Measurements from ENCODE around the gene SLC35D3. TPM values are rescaled to one million over a fixed set of nuclear protein-coding genes. Genes with fewer than 3 reads are reported as not detected.
"Not testable (repeated sequence)": the region's sequence is repeated elsewhere in the genome, so short reads cannot be mapped to it uniquely, and the experiment has no call there.

The SLC35D3 gene
- not detected for total RNA-seq

GRCh38 chr6:136921936-136922684 lies at the start of gene SLC35D3:
TSS of gene SLC35D3 (plus strand) at chr6:136922301. CDS start at chr6:136922429, 128 bp downstream.
- Histone ChIP-seq H3K27me3 (peaks cover 5% of the 10 kb centered on the region), H3K9me3 (no peaks in the 10 kb centered on the region), H3K27ac (no peak within 1 kb of the TSS), H3K36me3 (no peaks in the 10 kb centered on the region), H3K4me1 (peaks cover 11 to 30% of the 10 kb centered on the region in 2 donors), H3K4me3 (peak within 1 kb of the TSS; percentile 70 to 73)
- intact Hi-C loops (cut with DNase I), result no loop called here
- TF ChIP-seq CTCF (IDR thresholded peaks at IDR 0.05), result no peak
- no peak for DNase-seq (ENCODE audit: low spot score in 2 of 2)

DNA sequence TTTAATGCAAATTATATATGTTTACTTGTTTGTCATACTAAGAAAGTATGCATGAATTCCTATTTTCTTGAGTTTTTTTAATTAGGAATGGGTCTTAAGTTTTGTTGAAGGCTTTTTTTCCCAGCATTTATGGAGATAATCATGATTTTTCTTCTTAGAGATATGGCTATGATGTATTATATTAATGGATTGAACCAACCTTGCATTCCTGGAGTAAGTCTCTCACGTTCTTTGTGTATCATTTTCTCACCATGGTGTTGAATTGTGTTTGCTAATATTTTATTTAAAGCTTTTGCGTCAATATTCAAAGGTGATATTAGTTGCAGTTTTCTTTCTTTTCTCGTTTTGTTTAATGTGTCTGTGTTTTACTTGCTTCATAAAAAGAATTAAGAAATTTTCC lies 48.4 kb upstream of the SLC35D3 start:
- no peak for TF ChIP-seq CTCF (IDR thresholded peaks at IDR 0.05)
- intact Hi-C loops (cut with DNase I), result no loop called here
- H3K27me3 ChIP-seq, result no peaks in the 10 kb centered on the region
- H3K4me3 ChIP-seq, result no peak overlapping the region
- H3K4me1 ChIP-seq, result no peaks in the 10 kb centered on the region
- H3K27ac ChIP-seq, result no peak overlapping the region
- H3K9me3 ChIP-seq, result peaks cover 10 to 27% of the 10 kb centered on the region in 2 donors
- peaks cover 4 to 24% of the 10 kb centered on the region in 2 donors for H3K36me3 ChIP-seq
- DNase-seq (ENCODE audit: low spot score in 2 of 2), result no peak

DNA sequence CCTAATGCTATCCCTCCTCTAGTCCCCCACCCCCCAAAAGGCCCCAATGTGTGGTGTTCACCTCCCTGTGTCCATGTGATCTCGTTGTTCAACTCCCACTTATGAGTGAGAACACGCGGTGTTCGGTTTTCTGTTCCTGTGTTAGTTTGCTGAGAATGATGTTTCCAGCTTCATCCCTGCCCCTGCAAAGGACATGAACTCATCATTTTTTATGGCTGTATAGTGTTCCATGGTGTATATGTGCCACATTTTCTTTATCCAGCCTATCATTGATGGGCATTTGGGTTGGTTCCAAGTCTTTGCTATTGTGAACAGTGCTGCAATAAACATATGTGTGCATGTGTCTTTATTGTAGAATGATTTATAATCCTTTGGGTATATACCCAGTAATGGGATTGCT lies 45.6 kb upstream of the SLC35D3 start:
- Histone ChIP-seq H3K9me3 (peaks cover 10 to 27% of the 10 kb centered on the region in 2 donors), H3K36me3 (peaks cover 0 to 22% of the 10 kb centered on the region in 2 donors)
- H3K4me1 ChIP-seq; DNase-seq (ENCODE audit: low spot score in 2 of 2); H3K27ac ChIP-seq; H3K4me3 ChIP-seq; intact Hi-C loops (cut with DNase I); H3K27me3 ChIP-seq: not testable (repeated sequence)

DNA sequence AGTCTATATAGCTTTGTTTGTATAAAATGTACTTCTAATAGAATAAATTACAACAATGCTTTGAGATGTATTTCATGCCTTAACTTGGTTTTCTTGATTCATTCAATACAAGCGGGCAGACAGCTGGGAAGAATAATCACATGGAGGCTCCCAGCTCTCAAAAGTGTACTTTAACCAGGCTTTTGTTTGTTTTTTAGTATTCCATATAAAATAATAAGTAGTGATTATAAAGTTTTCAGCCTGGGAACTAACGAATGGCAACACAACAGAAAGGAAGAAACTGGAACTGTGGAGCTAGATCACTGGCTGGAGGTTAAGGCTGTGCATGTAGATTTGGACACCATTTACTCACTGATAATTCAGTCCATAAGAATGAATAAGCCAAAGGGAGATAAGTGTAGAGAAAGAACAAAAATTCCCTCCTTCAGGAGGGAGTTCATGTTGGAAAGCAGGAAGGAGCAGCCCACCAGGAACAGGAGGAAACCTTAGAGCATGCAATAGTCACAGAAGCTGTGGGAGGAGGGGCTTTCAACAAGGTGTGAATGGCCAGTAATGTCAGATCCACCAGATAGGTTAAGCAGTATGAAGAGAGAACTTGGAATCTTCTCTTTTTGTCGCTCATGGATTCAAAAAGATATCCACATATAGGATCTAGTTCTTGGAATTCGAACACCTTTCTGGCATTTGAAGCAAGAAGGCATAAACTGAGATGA lies 41.2 kb upstream of the SLC35D3 start:
- Histone ChIP-seq H3K4me3 (no peak overlapping the region), H3K36me3 (no peaks in the 10 kb centered on the region), H3K4me1 (no peaks in the 10 kb centered on the region), H3K9me3 (peaks cover 0 to 8% of the 10 kb centered on the region in 2 donors), H3K27ac (no peak overlapping the region), H3K27me3 (no peaks in the 10 kb centered on the region)
- no peak for DNase-seq (ENCODE audit: low spot score in 2 of 2)
- no peak for TF ChIP-seq CTCF (IDR thresholded peaks at IDR 0.05)
- intact Hi-C loops (cut with DNase I), result no loop called here

DNA sequence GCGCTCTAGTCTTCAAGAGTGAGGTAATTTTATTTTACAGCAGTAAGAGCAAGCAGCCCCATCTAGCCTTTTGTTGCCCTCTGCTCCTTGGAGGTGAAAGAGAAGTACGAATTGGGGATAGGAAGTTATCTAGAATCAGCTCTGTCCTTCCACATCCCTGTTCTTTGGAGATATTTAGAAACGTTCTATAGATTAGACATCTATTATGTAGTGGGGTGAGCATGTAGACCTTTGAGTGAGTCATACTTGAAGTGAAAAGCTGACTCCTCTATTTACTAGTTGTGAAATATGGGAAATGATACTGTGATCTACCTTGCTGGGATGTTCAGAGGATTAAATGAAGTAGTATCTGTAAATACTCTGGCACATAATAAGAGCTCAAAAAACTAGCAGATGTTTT lies 36.0 kb upstream of the SLC35D3 start:
- Histone ChIP-seq H3K4me3 (no peak overlapping the region), H3K27me3 (no peaks in the 10 kb centered on the region), H3K27ac (no peak overlapping the region), H3K36me3 (no peaks in the 10 kb centered on the region), H3K9me3 (no peaks in the 10 kb centered on the region), H3K4me1 (no peaks in the 10 kb centered on the region)
- intact Hi-C loops (cut with DNase I), result no loop called here
- DNase-seq (ENCODE audit: low spot score in 2 of 2), result no peak
- no peak for TF ChIP-seq CTCF (IDR thresholded peaks at IDR 0.05)

- H3K27me3 ChIP-seq, result no peaks in the 10 kb centered on the region
- H3K27ac ChIP-seq, result no peak overlapping the region
- intact Hi-C loops (cut with DNase I), result no loop called here
- H3K36me3 ChIP-seq, result no peaks in the 10 kb centered on the region
- DNase-seq (ENCODE audit: low spot score in 2 of 2), result no peak
- no peaks in the 10 kb centered on the region for H3K9me3 ChIP-seq
- H3K4me3 ChIP-seq, result no peak overlapping the region
- TF ChIP-seq CTCF (IDR thresholded peaks at IDR 0.05), result no peak
- H3K4me1 ChIP-seq, result no peaks in the 10 kb centered on the region
Measured at GRCh38 chr6:136887953-136888352, 34.1 kb upstream of the SLC35D3 start.

All from ascending aorta (tissue), 2 donors.